GM12878 (cell line): ENCODE measurements around the gene ARMC9. TPM values are rescaled to one million over a fixed set of nuclear protein-coding genes. Genes with fewer than 3 reads are reported as not detected.
A peak's percentile ranks its signal among the peaks of the same experiment; 100 is the strongest.

ENCODE experiments used
- CBFB ChIP-seq: IDR thresholded peaks from 2 replicates; pipeline ENCODE4 v1.6.1; 2016; ENCODE audit warnings: antibody characterized with exemption, low read depth
- E4F1 ChIP-seq: fragments of 450-650 bp; IDR thresholded peaks from 2 replicates; pipeline ENCODE4 v1.6.1; 2018; ENCODE audit warnings: borderline replicate concordance, mild to moderate bottlenecking; ENCODE audit not compliant: partially characterized antibody
- ELK1 ChIP-seq: IDR thresholded peaks from 2 replicates; pipeline ENCODE4 v1.6.1; 2012; ENCODE audit warnings: low read depth, low read length, improper control_type of control experiment
- ETV6 ChIP-seq, 2 experiments: fragments of 450-650 bp in 1 of 2; IDR thresholded peaks in 1 of 2; conservative IDR thresholded peaks in 1 of 2; 2 replicates each; pipeline ENCODE4 v1.6.1; 2014; ENCODE audit warnings: antibody characterized with exemption in 1 of 2, borderline replicate concordance in 1 of 2, low read depth in 1 of 2, mild to moderate bottlenecking in 1 of 2, moderate library complexity in 1 of 2
- HDAC6 ChIP-seq: fragments of 200-600 bp; sonication (generic); IDR thresholded peaks from one replicate; pipeline ENCODE4 v1.8.0; 2017; ENCODE audit warnings: antibody characterized with exemption; ENCODE audit not compliant: unreplicated experiment
- IRF4 ChIP-seq: IDR thresholded peaks from 2 replicates; pipeline ENCODE4 v1.6.1; 2011; ENCODE audit warnings: low read depth, low read length
- MEF2A ChIP-seq: IDR thresholded peaks from 2 replicates; pipeline ENCODE4 v1.6.1; 2011; ENCODE audit warnings: low read depth, mild to moderate bottlenecking, low read length, moderate library complexity; ENCODE audit not compliant: insufficient read depth
- MEF2B ChIP-seq: fragments of 450-650 bp; IDR thresholded peaks from 2 replicates; pipeline ENCODE4 v1.6.1; 2018; ENCODE audit warnings: mild to moderate bottlenecking, moderate library complexity; ENCODE audit not compliant: partially characterized antibody, poor library complexity, severe bottlenecking
- NBN ChIP-seq: fragments of 450-650 bp; IDR thresholded peaks from 2 replicates; pipeline ENCODE4 v1.6.1; 2016
- NFYB ChIP-seq: IDR thresholded peaks from 2 replicates; pipeline ENCODE4 v1.6.1; 2011; ENCODE audit warnings: low read depth, mild to moderate bottlenecking, low read length, improper control_type of control experiment, moderate library complexity; ENCODE audit not compliant: insufficient read depth
- PAX8 ChIP-seq: fragments of 450-650 bp; IDR thresholded peaks from 2 replicates; pipeline ENCODE4 v1.6.1; 2017; ENCODE audit warnings: mild to moderate bottlenecking, moderate library complexity
- RBBP5 ChIP-seq: fragments of 200-600 bp; sonication (generic); conservative IDR thresholded peaks from 2 replicates; pipeline ENCODE4 v1.6.1; 2016
- RUNX3 ChIP-seq: IDR thresholded peaks from 2 replicates; pipeline ENCODE4 v1.6.1; 2012; ENCODE audit warnings: low read length, inconsistent platforms
- SIN3A ChIP-seq: IDR thresholded peaks from 2 replicates; pipeline ENCODE4 v1.6.1; 2012; ENCODE audit warnings: low read depth, low read length, improper control_type of control experiment
- SUPT20H ChIP-seq: IDR thresholded peaks from 2 replicates; pipeline ENCODE4 v1.6.1; 2011; ENCODE audit warnings: low read depth, mild to moderate bottlenecking, low read length, moderate library complexity, borderline replicate concordance; ENCODE audit not compliant: control insufficient read depth
- SUZ12 ChIP-seq: fragments of 200-600 bp; sonication (generic); IDR thresholded peaks from one replicate; pipeline ENCODE4 v1.6.1; 2018; ENCODE audit warnings: antibody characterized with exemption, mild to moderate bottlenecking; ENCODE audit not compliant: unreplicated experiment
- TAF1 ChIP-seq: IDR thresholded peaks from 2 replicates; pipeline ENCODE4 v1.6.1; 2011; ENCODE audit warnings: mild to moderate bottlenecking, low read depth, low read length, borderline replicate concordance
- YY1 ChIP-seq: IDR thresholded peaks from 2 replicates; pipeline ENCODE4 v1.6.1; 2011; ENCODE audit warnings: low read depth, mild to moderate bottlenecking, low read length
- polyA plus RNA-seq, 11 experiments: library from polyadenylated mRNA; depleted of rRNA in 4 of 11; unstranded in 6 of 11; stranded (reverse) in 5 of 11; fragments of >200 nt; fragmentation: Nextera tagmentation in 4 of 11; fragmentation: Illumina TruSeq in 1 of 11; extraction: Ambion mirVana in 4 of 11; extraction: Trizol in 1 of 11; gene quantifications; 1 replicate in 1 of 11; 2 replicates in 10 of 11; pipeline versions ENCODE4 v1.2.1 to v1.2.3, GENCODE V29; 2011 to 2016; ENCODE audit warnings: inconsistent platforms in 2 of 11, missing spikeins in 2 of 11, low read depth in 1 of 11
- total RNA-seq, 4 experiments: library from RNA; depleted of rRNA in 3 of 4; stranded (reverse); fragments of >200 nt in 3 of 4; fragmentation: Illumina TruSeq in 1 of 4; extraction: Trizol in 1 of 4; gene quantifications; 2 replicates each; pipeline versions ENCODE4 v1.2.1 to v1.2.3, GENCODE V29; 2013 to 2021
- TF ChIP-seq, protein P1 (sequence below): fragments of 150-350 bp; IDR thresholded peaks from 2 replicates; pipeline ENCODE4 v1.6.1; 2016; ENCODE audit warnings: low read depth, low read length
- TF ChIP-seq, protein P2 (sequence below): fragments of 450-650 bp; formaldehyde crosslinking; IDR thresholded peaks from 2 replicates; pipeline ENCODE4 v1.5.0; 2022; ENCODE audit warnings: mild to moderate bottlenecking, missing genetic modification characterization

ARMC9 gene
- total and polyA plus RNA-seq, 10 of the 15 experiments (the other 5 are each of a cell fraction or from before 2014, with no cell fraction given) = 3.8 to 21.8 (median 10.4) TPM

DNA sequence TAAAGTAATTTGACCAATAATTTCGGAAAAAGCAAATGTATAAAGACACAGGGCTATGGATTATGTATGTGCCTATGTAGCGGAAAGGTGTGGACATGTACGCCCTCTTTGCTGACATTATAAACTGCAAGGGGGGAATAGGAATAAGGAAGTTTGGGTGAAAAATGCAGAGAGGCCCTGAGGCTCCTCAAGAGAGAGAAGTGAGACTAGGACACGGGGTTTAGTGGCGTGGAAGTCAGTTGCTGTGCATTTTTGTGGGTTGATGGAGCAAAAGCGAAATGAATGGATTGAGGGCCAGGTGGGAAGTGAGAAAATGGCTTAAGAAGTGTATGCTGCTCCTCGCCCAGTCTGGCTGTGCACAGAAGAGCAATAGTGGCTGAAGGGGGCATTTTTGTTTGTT lies 100.8 kb downstream of the ARMC9 start (continued):
- no peak for TF ChIP-seq E4F1
- TF ChIP-seq, protein P1, sequence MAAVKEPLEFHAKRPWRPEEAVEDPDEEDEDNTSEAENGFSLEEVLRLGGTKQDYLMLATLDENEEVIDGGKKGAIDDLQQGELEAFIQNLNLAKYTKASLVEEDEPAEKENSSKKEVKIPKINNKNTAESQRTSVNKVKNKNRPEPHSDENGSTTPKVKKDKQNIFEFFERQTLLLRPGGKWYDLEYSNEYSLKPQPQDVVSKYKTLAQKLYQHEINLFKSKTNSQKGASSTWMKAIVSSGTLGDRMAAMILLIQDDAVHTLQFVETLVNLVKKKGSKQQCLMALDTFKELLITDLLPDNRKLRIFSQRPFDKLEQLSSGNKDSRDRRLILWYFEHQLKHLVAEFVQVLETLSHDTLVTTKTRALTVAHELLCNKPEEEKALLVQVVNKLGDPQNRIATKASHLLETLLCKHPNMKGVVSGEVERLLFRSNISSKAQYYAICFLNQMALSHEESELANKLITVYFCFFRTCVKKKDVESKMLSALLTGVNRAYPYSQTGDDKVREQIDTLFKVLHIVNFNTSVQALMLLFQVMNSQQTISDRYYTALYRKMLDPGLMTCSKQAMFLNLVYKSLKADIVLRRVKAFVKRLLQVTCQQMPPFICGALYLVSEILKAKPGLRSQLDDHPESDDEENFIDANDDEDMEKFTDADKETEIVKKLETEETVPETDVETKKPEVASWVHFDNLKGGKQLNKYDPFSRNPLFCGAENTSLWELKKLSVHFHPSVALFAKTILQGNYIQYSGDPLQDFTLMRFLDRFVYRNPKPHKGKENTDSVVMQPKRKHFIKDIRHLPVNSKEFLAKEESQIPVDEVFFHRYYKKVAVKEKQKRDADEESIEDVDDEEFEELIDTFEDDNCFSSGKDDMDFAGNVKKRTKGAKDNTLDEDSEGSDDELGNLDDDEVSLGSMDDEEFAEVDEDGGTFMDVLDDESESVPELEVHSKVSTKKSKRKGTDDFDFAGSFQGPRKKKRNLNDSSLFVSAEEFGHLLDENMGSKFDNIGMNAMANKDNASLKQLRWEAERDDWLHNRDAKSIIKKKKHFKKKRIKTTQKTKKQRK = no peak
- TF ChIP-seq CBFB = no peak
- TF ChIP-seq NBN = peak; percentile 47; the same call in 1 of the 2 replicates
- 0 out of 2 replicates have a peak, but pooled peaks have one; percentile 27 for TF ChIP-seq IRF4
- no peak for TF ChIP-seq SUZ12
- 0 out of 2 replicates have a peak, but pooled peaks have one; percentile 15 for TF ChIP-seq YY1
- TF ChIP-seq, protein P2, sequence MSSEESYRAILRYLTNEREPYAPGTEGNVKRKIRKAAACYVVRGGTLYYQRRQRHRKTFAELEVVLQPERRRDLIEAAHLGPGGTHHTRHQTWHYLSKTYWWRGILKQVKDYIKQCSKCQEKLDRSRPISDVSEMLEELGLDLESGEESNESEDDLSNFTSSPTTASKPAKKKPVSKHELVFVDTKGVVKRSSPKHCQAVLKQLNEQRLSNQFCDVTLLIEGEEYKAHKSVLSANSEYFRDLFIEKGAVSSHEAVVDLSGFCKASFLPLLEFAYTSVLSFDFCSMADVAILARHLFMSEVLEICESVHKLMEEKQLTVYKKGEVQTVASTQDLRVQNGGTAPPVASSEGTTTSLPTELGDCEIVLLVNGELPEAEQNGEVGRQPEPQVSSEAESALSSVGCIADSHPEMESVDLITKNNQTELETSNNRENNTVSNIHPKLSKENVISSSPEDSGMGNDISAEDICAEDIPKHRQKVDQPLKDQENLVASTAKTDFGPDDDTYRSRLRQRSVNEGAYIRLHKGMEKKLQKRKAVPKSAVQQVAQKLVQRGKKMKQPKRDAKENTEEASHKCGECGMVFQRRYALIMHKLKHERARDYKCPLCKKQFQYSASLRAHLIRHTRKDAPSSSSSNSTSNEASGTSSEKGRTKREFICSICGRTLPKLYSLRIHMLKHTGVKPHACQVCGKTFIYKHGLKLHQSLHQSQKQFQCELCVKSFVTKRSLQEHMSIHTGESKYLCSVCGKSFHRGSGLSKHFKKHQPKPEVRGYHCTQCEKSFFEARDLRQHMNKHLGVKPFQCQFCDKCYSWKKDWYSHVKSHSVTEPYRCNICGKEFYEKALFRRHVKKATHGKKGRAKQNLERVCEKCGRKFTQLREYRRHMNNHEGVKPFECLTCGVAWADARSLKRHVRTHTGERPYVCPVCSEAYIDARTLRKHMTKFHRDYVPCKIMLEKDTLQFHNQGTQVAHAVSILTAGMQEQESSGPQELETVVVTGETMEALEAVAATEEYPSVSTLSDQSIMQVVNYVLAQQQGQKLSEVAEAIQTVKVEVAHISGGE (CRISPR knock-in tag) = no peak
- no peak for TF ChIP-seq ETV6 (conservative IDR thresholded peaks at IDR 0.05 in 1 of 2, IDR thresholded peaks at IDR 0.05 in 1 of 2; ENCODE audit: borderline replicate concordance in 1 of 2, low read depth in 1 of 2)
- no peak for TF ChIP-seq RBBP5
- TF ChIP-seq SIN3A = no peak
- no peak for TF ChIP-seq HDAC6
- TF ChIP-seq PAX8 = no peak
- TF ChIP-seq MEF2B = no peak
- no peak for TF ChIP-seq NFYB
- no peak for TF ChIP-seq SUPT20H
- no peak for TF ChIP-seq MEF2A
- TF ChIP-seq TAF1 = no peak
- no peak for TF ChIP-seq ELK1
- TF ChIP-seq RUNX3 = peak; percentile 71
